ENCODE results near the gene TBC1D14.
"Not testable (repeated sequence)": the region's sequence is repeated elsewhere in the genome, so short reads cannot be mapped to it uniquely, and the experiment has no call there.

TBC1D14 gene

DNA sequence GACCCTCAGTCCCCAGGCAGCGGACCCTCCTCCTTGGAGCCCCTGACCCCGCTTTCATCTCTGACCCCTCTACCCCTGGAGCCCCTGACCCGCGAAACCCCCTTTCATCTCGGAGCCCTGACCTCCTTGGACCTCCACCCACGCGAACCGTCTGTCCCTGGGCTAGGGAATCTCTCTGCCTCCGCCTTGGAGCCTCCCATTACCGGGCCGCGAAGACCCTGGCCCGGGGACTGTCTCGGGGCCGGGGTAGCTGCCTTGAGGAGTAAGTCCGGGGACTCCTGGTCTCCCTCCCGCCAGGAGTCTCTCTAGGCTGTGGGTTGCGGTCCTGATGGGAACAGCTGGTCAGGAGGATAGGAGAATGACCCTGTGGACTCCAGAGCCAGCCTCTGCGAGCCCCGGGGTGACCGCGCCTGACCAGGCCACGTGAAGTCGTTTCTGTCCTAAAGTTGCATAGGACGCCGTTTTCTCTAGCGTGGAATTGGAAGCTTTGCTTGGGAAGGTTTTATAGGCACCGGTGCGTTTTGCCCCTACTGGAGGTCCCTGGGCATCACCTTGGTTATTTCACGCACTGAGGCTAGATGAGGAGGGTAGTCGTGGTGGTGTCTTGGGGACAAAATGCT, 824 bp downstream of the TBC1D14 start:
- no peak for ATAC-seq

DNA sequence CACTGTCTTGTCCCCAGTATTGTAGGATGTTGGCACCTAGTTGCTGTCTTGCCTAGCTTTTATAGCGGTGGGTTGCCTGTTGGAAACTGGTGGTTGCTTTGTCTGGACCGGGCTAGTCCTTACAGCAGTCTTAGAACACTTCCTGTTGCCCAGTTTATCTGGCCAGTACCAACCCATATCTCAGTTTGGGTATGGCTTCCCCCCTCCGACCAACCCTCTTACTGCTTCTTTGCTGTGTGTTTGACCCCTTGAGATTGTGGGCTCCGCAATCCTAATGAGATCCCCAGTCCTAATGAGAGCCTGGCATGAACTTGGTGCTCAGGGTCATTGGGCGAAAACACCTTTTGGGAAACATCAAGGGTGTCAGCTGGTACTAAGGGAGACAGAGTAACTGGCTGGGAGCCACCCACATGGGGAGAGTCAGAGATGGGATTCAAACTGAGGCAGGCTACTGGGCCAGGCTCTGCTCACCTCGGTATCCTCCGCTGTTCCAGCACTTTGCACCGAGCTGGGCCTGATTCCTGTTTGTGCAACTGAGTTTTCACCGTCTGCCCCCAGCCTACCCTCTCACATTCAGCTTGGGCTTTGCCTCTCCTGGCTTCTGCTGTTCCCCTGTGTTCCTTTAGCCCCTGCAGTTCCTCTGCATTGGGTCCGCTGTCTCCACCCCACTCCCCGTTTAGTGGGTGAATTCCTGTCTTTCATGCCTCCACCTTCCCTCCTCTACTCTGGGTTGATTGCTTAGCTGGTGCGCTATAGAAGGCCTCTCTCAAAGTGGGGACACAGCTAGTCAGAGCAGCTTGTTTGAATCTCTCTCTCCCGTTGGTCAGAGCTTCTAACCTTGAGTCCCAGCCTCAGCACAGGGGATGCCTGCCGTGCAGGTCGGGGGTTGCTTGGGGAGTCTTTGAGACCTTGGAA, 1.6 kb downstream of the TBC1D14 start:
- ATAC-seq (no peak), DNase-seq (no peak)

More for the DNA sequence above, 824 bp downstream of the TBC1D14 start:
- DNase-seq, result no peak

DNA sequence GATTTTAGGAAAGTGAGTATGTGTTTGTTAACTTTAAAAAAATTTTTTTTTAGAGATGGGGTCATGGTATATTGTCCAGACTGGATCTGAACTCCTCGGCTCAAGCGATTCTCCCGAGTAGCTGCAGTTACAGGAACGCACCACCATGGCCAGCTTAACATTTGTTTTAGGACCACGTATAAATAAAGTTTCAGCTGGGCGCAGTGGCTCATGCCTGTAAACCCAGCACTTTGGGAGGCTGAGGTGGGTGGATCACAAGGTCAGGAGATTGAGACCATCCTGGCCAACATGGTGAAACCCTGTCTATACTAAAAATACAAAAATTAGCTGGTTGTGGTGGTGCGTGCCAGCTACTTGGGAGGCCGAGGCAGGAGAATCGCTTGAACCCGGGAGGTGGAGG, 2.3 kb downstream of the TBC1D14 start:
- not testable (repeated sequence) for DNase-seq, ATAC-seq

DNA sequence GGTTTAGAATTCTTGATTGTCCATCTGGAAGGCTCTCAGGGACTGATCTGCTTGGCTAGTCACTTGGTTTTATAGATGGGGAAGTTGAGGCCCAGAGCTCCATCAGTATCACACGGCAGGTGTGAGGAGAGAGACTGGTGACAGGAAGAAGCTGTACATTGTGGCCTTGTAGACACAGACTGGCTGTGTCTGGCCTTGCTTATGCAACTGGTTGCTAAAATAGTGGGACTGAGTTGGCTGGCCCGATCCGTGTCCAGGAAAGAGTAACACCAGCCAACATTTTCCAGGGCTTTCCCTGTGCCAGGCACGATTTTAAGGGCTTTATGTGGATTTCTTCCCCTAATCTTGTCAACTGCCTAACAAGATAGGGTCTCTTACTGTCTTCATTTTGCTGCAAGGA, 2.8 kb downstream of the TBC1D14 start:
- no peak for DNase-seq
- no peak for ATAC-seq

DNA sequence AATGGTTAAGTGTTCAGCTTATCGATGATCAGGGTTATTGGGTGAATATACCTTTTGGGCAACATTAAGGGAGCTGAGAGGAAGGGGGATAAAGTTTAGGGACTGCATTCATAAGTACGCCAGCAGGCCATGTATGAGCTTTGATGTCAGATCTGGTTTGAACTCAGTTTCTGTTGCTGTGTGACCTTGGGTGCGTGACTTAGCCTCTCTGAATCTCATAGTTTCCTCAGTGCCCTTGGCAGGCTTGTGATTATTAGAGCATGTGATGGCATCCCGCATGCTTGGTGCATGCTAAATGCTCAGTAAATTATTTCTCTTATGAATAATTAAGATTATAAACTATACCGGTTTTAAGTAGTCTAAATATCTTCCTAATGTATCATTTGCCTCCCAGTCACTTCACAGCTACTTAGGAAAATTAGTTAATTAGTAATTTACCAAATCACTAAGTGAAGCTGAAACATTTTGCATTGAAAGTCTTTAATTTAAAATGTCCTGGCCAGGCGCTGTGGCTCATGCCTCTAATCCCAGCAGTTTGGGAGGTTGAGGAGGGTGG, 3.8 kb downstream of the TBC1D14 start:
- DNase-seq, result no peak
- no peak for ATAC-seq

DNA sequence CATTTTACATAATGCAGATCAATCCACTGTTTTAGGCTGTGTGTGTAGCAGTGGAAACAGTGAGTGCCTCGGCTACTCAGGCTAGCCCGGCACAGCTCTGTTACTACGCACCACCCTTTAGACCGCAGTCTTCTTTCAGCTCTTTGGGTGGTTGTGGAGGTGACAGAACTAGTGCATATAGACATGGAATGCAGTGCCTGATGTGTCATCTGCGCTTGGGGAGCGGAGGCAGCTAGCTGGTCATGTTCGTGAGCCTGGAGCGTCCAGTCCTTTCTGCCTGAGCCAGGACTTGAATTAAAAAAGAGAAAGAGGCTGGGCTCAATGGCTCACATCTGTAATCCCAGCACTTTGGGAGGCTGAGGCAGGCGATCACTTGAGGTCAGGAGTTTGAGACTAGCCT, 4.8 kb downstream of the TBC1D14 start:
- ATAC-seq, result no peak

DNA sequence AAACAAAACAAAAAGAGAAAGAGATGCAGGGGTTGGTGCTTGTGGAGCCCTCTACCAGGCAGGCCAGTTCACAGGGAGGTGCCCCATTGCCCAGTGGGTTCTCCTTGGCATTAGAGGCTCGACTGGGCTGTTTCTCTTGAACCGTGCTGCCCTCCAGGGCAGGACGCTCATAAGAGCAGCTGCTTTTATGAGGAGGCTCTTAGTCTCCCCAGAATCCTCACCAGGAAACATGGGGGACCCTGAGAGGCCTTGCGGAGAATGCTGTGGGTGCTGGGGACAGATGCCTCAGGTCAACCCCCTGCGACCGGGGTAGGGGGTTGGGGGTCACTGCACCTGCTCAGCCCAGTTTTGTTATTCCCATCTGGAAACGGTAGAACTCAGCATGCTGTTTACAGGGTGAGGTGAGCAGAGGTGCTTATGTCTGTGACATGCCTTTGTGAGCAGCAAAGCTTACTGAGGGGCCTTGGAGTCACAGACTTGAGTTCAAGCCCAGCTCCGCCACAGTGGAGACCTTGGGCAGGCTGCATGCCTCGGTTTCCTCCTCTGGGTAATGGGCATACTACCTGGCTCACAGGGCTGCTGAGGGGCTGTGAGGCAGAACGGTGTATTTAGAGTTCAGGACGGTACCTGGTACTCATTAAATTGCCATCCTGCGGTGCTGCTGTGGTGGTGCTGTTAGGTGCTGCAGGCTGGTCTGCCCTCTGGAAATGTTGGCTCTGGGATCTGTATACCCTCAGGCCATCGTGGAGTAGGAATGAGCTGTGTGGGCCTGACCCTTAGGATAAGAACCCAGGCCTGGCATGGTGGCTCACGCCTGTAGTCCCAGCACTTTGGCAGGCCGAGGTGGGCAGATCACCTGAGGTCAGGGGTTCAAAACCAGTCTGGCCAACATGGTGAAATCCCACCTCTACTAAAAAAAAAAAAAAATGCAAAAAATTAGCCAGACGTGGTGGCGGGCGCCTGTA, 5.7 kb downstream of the TBC1D14 start:
- ATAC-seq (no peak), DNase-seq (no peak)

More for the DNA sequence above, 4.8 kb downstream of the TBC1D14 start:
- no peak for DNase-seq

DNA sequence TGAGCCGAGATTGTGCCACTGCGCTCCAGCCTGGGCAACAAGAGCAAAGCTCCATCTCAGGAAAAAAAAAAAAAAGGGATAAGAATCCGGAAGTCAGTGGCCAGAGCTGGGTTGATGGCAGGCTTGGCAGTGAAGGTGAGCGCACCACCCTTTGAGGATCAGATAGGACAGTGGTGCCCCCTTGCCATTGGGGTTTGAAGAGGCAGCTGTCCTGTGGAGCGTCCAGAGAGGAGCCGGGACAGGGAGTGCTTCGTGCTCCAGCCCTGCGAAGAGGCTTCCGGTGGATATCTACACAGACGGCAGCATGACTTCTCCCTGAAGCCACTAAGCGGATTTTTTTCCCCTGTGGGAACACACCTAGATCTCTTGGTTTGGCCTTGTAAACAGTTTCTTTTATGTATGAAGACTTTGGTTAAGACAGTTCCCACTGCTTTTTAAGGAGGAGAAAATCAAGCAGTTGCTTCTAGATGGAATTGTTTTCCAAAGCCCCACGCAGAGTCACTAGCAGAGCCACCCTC, 6.5 kb downstream of the TBC1D14 start:
- ATAC-seq (no peak), DNase-seq (no peak)

DNA sequence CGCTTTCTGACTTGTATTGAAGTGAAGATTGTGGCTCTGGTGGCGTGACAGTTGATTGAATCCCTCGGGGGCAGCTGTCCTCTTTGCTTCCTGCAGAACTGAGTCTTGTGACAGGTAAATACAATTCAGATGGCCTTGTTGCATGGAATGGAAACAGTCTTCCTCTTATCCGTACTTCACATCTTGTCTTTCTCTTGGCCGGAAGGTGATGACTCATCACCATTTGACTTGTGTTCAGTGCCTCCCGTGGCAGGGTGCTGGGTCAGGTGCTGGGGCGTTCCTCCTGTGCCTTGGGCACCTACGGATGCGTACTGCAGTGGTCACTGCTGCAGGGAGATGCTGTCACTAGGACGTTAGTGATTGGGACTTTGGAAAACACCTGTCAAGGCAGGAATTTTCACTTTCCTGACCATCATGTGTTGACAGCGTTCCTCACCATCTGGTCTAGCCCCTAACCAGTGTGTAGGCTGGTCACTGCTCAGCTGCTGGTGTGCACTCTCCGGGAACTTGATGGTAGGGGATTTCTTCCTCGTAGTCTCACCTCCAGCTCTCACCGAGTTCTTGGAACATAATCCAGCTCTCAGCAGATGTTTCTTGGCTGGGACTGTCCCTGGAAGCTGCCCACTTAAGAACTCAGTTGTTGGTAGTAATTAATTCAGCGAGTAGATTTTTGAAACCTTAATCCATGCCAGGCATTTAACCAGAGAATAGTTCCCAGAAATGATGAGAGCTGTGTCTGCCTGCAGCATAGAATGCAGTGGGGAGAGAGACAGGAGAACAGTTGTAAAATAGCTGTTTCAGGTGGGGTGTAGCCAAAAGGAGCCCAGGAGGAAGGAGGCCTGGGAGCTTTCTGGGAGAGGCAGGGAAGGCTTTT, 7.2 kb downstream of the TBC1D14 start:
- peak; percentile 87 for ATAC-seq

DNA sequence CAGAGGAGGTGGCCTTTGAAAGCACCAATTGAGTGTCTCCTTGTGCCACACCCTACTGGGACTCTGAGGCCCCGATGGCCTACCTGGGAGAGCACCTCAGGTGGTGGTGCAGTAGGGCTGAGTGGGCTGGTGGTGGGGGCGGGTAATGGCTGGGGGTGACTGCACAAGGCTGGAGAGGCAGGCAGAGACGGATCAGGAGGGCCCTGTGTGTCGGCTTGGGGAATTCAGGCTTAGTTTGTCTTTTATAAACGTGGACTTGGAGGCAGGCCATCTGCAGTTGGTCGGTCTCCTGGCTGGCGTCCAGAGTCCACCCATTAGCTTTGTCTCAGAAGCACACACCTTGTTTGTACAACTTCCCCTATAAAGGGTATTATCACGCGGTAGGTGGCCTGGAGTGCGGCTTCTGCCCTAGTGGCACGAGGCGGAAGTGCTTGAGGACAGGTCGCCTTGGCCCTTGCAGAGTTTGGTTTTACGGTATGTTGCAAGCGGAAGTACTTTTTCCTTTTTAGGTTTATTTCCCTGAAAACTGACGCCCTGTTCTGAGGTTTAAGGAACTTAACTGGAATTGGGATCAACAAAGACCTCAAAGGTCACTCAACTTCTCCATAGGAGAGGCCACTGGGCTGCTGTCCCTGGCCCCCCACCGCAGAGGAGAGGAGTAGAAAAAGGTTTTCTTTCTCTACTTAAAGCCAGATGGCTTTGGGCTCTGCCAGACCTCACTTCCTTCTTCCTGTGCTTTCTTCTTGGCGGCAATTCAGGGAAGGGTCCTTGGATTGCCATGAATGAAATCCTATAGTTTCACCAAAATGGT, 8.0 kb downstream of the TBC1D14 start:
- DNase-seq (peak; percentile 58), ATAC-seq (peak; percentile 53)

More for the DNA sequence above, 7.2 kb downstream of the TBC1D14 start:
- DNase-seq, result peak; percentile 57

DNA sequence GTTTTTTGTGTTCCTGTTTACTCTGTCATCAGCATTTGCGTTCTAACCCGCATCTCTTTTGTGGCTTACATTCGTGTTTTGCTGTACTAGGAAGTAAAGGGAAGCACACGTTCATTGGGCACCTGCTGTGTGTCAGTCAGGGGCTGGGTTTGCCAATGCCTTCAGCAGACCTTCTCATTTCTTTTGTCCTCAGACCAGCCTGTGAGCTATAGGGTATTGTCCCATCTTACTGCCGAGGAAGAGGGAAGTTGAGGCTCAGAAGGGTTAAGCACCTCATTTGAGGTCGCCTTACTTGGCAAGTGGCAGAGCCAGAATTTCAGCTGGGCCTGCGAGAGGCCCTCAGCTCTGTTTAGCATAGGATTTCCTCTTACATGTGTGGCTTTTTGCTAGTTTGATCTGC, 8.7 kb downstream of the TBC1D14 start:
- DNase-seq (no peak), ATAC-seq (no peak)

DNA sequence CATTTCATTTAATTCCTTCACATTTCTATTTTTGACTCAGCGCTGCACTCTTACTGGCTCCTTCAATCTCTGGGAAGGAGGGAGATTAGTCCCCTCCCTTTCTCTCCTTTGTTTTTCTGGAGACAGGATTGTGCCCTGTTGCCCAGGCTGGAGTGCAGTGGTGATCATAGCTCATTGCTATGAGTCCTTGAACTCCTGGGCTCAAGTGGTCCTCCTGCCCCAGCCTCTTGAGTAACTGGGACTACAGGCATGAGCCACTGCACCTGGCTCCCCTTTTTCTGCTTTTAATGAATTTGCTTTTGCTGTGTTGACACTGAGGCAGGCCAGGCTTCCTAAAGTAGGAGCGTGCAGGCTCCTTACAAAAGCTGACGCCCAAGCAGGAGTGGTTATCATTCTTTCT, 10.5 kb downstream of the TBC1D14 start:
- ATAC-seq (no peak), DNase-seq (no peak)

DNA sequence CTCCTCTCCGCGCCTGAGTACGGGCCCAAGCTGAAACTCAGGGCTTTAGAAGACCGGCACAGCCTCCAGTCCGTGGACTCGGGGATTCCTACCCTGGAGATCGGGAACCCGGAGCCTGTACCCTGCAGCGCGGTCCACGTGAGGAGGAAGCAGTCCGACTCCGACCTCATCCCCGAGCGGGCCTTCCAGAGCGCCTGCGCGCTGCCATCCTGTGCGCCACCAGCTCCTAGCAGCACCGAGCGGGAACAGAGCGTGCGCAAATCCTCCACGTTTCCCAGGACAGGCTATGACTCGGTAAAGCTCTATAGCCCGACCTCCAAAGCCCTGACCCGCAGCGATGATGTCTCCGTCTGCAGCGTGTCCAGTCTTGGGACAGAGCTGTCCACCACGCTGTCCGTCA, 13.9 kb downstream of the TBC1D14 start:
- ATAC-seq (no peak), DNase-seq (no peak)

DNA sequence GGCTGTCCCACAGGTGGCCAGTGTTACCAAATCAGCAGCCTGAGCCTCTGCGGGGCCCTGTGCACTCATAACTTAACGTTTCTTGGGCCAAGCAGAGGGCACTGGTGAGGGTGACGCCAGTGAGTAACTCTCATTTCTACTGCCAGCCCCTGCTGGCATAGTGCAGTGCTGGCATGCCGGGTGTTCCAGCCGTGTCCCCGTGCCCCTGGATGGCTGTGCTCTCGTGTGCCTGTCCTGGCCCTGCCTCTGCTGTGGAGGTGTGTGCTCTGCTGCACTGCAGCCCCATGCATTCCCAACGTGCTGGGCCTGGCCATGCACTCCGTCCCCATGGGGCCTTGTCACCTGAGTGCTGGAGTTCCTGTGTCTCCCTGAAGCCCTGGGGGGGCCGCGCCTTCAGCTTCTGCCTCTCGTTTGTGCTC, 14.7 kb downstream of the TBC1D14 start:
- ATAC-seq, result no peak
- no peak for DNase-seq

DNA sequence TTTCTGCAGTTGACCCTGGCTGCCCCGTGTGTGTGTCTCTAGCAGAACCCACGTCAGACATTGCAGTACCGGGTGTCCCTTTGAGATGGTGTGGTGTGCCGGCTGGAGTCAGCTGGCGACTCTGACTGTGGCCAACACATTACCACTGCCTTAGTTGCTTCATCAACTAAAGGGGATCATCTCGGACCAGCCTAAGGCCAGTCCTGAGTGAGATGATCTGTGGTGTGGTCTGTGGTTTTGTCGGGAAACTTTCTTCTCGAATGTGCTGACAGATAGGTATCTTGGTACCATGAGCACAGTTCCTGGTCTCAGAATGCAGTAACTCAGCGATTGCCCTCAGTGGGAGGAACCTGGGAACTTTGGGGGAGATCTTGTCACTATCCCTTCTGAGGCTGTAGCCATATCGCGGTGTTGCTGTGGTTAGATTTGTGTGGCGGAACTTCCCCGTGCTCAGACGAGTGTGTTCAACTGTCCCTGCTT, 15.8 kb downstream of the TBC1D14 start:
- DNase-seq (peak; percentile 31), ATAC-seq (peak; percentile 47)

DNA sequence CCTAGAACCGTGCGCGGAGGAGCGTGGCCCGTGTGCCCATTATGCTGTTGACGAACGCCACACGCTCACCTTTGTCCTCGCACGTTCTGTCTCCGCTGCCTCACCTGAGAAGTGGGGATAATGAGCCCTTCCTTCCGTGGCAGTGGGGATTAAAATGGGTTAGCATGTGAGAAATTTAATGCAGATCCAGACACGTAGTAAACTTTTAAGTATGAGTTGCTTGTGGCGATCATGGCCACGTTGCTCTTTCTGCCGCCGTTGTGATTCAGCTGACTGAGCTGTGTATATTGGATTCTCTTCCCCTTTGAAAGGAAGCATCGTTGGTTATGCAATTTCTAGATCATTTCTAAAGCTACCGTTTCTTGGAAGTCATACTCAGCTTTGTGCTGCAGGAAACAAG, 16.5 kb downstream of the TBC1D14 start:
- ATAC-seq, result no peak
- no peak for DNase-seq

DNA sequence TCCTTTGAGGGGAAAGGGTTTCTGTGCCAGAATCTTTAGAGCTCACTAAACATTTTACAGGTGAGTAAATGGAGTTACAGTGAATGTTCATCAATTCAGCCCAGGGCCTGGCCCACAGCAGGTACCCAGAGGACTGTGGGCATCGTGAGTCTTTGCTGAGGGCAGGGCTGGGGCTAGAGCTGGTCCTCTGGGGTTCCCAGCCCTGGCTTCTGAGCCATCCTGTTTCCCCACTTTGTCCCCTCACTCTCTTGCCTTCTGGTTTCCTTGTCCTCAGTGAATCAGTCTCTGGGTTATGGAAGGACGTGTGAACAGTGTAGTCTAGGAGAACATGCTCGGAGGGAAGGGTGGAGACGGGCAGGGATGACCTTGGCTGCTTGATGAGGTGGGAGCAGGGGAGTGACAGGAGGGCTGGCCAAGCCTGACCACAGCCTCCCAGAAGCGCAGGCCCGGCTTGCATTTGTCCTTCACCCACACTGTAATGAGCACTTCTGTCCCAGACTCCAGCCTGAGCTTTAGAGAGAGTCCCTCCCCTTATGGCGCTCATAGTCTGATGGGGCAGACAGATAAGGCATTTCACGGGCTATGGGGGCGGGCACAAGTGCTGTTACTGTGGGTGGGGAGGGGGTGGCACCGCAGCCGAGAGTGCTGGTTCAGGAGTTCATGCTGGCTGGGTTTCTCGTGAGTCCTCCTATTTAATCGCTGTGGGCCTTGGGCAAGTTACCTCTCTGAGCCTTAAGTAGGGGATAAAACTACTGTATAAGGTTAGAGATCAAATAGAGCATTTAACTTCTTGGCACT, 17.3 kb downstream of the TBC1D14 start:
- ATAC-seq (peak; percentile 60), DNase-seq (peak; percentile 38)

DNA sequence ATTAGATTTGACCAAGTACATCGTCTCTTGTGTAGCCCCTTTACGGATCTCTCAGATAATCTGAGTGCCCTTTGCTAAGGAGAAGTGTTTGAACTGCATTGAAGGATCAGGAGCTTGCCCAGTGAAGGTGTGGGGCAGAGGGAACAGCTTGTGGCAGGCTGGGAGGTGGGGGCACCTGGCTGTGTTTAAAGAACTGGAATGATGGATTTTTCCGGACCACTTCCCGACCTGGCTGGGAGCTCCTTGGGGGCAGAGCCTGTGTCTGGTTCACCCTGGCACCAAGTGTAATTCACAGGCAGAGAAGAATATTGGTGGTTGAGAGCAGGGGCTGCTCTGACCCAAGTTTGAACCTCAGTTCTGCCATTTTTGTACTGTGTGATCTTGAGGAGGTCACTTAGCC, 18.5 kb downstream of the TBC1D14 start:
- no peak for DNase-seq
- no peak for ATAC-seq

DNA sequence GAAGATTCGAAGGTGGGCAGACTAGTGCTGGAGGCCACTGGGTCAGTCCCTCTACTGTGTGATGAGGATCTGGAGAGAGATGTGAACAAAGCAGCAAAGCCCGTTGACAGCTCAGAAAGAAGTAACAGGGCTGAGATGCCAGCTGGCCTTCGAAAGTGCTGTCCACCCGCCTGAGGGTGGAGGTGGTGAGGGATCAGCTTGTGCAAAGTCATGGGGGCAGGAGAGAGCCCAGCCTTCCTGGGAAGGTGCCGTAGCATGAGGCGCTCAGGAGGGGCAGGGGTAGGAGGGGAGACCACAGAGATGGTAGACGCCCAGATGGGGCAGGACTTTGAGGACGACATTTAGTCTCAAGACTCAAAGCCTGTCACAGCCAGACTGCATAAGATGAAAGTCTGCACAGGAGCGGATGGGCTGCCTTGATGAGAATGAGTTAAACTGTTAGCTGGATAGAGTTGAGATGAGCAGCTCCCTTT, 19.7 kb downstream of the TBC1D14 start:
- DNase-seq (no peak), ATAC-seq (no peak)

Measured in stimulated activated naive CD8-positive, alpha-beta T cell treated with anti-CD3 and anti-CD28 coated beads, Interleukin-15, Interleukin-2, amounts not matched to agents 100 U/mL and 50 U/mL, for 24 hours (primary cell).